Endothelial cell (in vitro differentiated cells): ENCODE data around the gene PNCK. TPM values are rescaled to one million over a fixed set of nuclear protein-coding genes. Genes with fewer than 3 reads are reported as not detected.

ENCODE experiments used
- DNase-seq: peaks from one replicate; pipeline ENCODE4 v3.0.0; 2021; ENCODE audit warnings: low spot score
- H3K27ac Mint-ChIP-seq: one replicate; pipeline ENCODE4 v1.8.0; 2021; ENCODE audit warnings: mixed read lengths, inconsistent platforms; ENCODE audit not compliant: unreplicated experiment
- H3K27me3 Mint-ChIP-seq: one replicate; pipeline ENCODE4 v1.8.0; 2021; ENCODE audit warnings: mild to moderate bottlenecking, moderate library complexity, mixed read lengths, inconsistent platforms; ENCODE audit not compliant: unreplicated experiment
- H3K36me3 Mint-ChIP-seq: one replicate; pipeline ENCODE4 v1.8.0; 2021; ENCODE audit warnings: mild to moderate bottlenecking, low read depth, mixed read lengths, inconsistent platforms; ENCODE audit not compliant: unreplicated experiment
- H3K4me1 Mint-ChIP-seq: one replicate; pipeline ENCODE4 v1.8.0; 2021; ENCODE audit warnings: mild to moderate bottlenecking, mixed read lengths, inconsistent platforms; ENCODE audit not compliant: unreplicated experiment
- H3K4me3 Mint-ChIP-seq: one replicate; pipeline ENCODE4 v1.8.0; 2021; ENCODE audit warnings: mild to moderate bottlenecking, mixed read lengths, inconsistent platforms; ENCODE audit not compliant: unreplicated experiment
- H3K9me3 Mint-ChIP-seq: one replicate; pipeline ENCODE4 v1.8.0; 2021; ENCODE audit warnings: mixed read lengths, inconsistent platforms; ENCODE audit not compliant: unreplicated experiment
- total RNA-seq: library from RNA; stranded (reverse); fragmentation: NEBNext Ultra II Directional; extraction: Animal tissue kit (Norgen Biotek cat#: 25700); gene quantifications from one replicate; pipeline ENCODE4 v1.2.1, GENCODE V29; 2021; ENCODE audit not compliant: unreplicated experiment
- TF ChIP-seq, protein P1 (sequence below): fragments of 200-600 bp; sonication (generic); IDR thresholded peaks from one replicate; pipeline ENCODE4 v1.5.0; 2021; ENCODE audit warnings: antibody characterized with exemption; ENCODE audit not compliant: unreplicated experiment

PNCK gene
- total RNA-seq, 1 donor from 2014 or later: 0.41 TPM

- peaks cover 2% of the 10 kb centered on the region for H3K36me3 Mint-ChIP-seq
- H3K4me3 Mint-ChIP-seq: no peak overlapping the region
- peak; percentile 55 for DNase-seq
- no peaks in the 10 kb centered on the region for H3K4me1 Mint-ChIP-seq
- H3K9me3 Mint-ChIP-seq: no peaks in the 10 kb centered on the region
- no peaks in the 10 kb centered on the region for H3K27me3 Mint-ChIP-seq
- no peak overlapping the region for H3K27ac Mint-ChIP-seq
- TF ChIP-seq, protein P1, sequence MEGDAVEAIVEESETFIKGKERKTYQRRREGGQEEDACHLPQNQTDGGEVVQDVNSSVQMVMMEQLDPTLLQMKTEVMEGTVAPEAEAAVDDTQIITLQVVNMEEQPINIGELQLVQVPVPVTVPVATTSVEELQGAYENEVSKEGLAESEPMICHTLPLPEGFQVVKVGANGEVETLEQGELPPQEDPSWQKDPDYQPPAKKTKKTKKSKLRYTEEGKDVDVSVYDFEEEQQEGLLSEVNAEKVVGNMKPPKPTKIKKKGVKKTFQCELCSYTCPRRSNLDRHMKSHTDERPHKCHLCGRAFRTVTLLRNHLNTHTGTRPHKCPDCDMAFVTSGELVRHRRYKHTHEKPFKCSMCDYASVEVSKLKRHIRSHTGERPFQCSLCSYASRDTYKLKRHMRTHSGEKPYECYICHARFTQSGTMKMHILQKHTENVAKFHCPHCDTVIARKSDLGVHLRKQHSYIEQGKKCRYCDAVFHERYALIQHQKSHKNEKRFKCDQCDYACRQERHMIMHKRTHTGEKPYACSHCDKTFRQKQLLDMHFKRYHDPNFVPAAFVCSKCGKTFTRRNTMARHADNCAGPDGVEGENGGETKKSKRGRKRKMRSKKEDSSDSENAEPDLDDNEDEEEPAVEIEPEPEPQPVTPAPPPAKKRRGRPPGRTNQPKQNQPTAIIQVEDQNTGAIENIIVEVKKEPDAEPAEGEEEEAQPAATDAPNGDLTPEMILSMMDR: no peak
These were observed 37.6 kb downstream of the PNCK start for GRCh38 chrX:153635788-153636668.

- no peak overlapping the region for H3K27ac Mint-ChIP-seq
- no peaks in the 10 kb centered on the region for H3K9me3 Mint-ChIP-seq
- H3K4me1 Mint-ChIP-seq: no peaks in the 10 kb centered on the region
- TF ChIP-seq, protein P1: no peak
- no peak for DNase-seq
- no peaks in the 10 kb centered on the region for H3K27me3 Mint-ChIP-seq
- H3K4me3 Mint-ChIP-seq: no peak overlapping the region
- H3K36me3 Mint-ChIP-seq: peaks cover 4% of the 10 kb centered on the region
These were observed 38.2 kb downstream of the PNCK start for GRCh38 chrX:153635388-153635787.

GRCh38 chrX:153634832-153635231, 38.8 kb downstream of the PNCK start:
- TF ChIP-seq, protein P1: no peak
- no peak overlapping the region for H3K4me3 Mint-ChIP-seq
- H3K9me3 Mint-ChIP-seq: no peaks in the 10 kb centered on the region
- no peaks in the 10 kb centered on the region for H3K27me3 Mint-ChIP-seq
- peaks cover 4% of the 10 kb centered on the region for H3K36me3 Mint-ChIP-seq
- H3K27ac Mint-ChIP-seq: no peak overlapping the region
- no peak for DNase-seq
- no peaks in the 10 kb centered on the region for H3K4me1 Mint-ChIP-seq

DNA sequence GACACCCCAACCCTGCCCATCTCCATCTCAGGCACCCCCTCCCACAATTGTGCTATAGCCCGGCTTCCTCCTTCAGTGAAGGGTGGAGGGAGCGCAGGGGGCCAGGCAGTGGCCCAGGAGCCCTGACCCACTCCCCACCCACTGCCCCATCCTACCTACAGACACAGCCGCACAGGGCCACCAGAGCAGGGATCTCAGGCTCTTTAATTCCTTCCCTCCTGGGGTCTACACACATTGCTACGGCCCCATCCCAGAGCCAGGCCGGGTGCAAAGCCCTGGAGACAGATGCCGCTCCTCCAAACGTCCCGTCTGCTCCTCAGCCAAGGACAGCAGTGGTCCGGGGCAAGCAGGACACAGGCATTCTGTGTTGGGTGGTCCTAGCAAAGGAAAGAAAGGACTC, 39.4 kb downstream of the PNCK start:
- H3K9me3 Mint-ChIP-seq: no peaks in the 10 kb centered on the region
- H3K27me3 Mint-ChIP-seq: peaks cover 1% of the 10 kb centered on the region
- TF ChIP-seq, protein P1: no peak
- H3K4me1 Mint-ChIP-seq: no peaks in the 10 kb centered on the region
- no peak overlapping the region for H3K27ac Mint-ChIP-seq
- DNase-seq: no peak
- H3K4me3 Mint-ChIP-seq: no peak overlapping the region
- peaks cover 4% of the 10 kb centered on the region for H3K36me3 Mint-ChIP-seq

DNA sequence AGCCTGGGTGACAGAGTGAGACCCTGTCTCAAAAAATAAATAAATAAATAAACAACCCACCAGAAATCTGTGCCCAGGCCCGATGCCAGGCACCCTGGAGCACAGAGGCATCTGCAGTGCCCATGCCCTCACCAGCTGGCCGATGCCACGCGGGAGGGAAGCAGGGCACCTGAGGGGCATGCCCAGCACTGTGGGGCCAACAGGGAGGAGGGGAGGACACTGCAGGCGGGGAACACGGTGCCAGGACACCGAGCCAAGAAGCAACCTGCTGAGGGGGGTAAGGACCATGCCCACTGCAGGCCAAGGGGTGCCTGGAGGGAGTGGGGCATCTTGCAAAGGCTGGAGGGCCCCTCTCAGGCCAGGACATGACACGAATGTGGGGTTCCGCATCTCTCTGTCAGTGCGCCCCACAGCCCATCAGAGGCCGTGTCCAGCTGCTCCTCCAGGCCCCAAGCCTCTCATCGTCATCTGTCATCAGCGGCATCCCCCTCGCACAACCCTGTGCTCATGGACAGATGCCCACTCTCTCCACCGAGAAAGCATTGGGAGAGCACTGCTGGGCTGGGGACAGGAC, 39.9 kb downstream of the PNCK start:
- peaks cover 1% of the 10 kb centered on the region for H3K27me3 Mint-ChIP-seq
- no peaks in the 10 kb centered on the region for H3K4me1 Mint-ChIP-seq
- peaks cover 4% of the 10 kb centered on the region for H3K36me3 Mint-ChIP-seq
- no peak overlapping the region for H3K27ac Mint-ChIP-seq
- DNase-seq: no peak
- TF ChIP-seq, protein P1: no peak
- H3K4me3 Mint-ChIP-seq: no peak overlapping the region
- H3K9me3 Mint-ChIP-seq: no peaks in the 10 kb centered on the region
